Activated naive CD4-positive, alpha-beta T cell treated with anti-CD3 and anti-CD28 coated beads, Interleukin-2, amount 50 U/mL, for 24 hours (primary cell): ENCODE results near the gene GPR45.

Experiments used
- H3K27ac Mint-ChIP-seq: one replicate; pipeline ENCODE4 v1.8.0; 2021; ENCODE audit warnings: mild to moderate bottlenecking, mixed read lengths
- H3K27me3 Mint-ChIP-seq: one replicate; pipeline ENCODE4 v1.8.0; 2021; ENCODE audit warnings: mixed read lengths
- H3K36me3 Mint-ChIP-seq: one replicate; pipeline ENCODE4 v1.8.0; 2021; ENCODE audit warnings: mixed read lengths
- H3K4me1 Mint-ChIP-seq: one replicate; pipeline ENCODE4 v1.8.0; 2021; ENCODE audit warnings: mixed read lengths
- H3K4me3 Mint-ChIP-seq: one replicate; pipeline ENCODE4 v1.8.0; 2021; ENCODE audit warnings: mild to moderate bottlenecking, mixed read lengths
- H3K9me3 Mint-ChIP-seq: one replicate; pipeline ENCODE4 v1.8.0; 2021; ENCODE audit warnings: mixed read lengths

The GPR45 gene

GRCh38 chr2:105241443-105241842 is at the start of gene GPR45:
TSS of gene GPR45 (plus strand) at chr2:105241743. CDS start at chr2:105241859, 116 bp downstream.
- no peaks in the 10 kb centered on the region for H3K9me3 Mint-ChIP-seq
- H3K36me3 Mint-ChIP-seq, result peaks cover 2% of the 10 kb centered on the region
- no peak within 1 kb of the TSS for H3K27ac Mint-ChIP-seq
- peaks cover 1% of the 10 kb centered on the region for H3K27me3 Mint-ChIP-seq
- peaks cover 4% of the 10 kb centered on the region for H3K4me1 Mint-ChIP-seq
- no peak within 1 kb of the TSS for H3K4me3 Mint-ChIP-seq

GRCh38 chr2:105194022-105194675 is 47.4 kb upstream of the GPR45 start:
- peaks cover 15% of the 10 kb centered on the region for H3K9me3 Mint-ChIP-seq
- H3K4me1 Mint-ChIP-seq, result no peaks in the 10 kb centered on the region
- no peak overlapping the region for H3K4me3 Mint-ChIP-seq
- H3K36me3 Mint-ChIP-seq, result no peaks in the 10 kb centered on the region
- H3K27ac Mint-ChIP-seq, result no peak overlapping the region
- peaks cover 17% of the 10 kb centered on the region for H3K27me3 Mint-ChIP-seq

DNA sequence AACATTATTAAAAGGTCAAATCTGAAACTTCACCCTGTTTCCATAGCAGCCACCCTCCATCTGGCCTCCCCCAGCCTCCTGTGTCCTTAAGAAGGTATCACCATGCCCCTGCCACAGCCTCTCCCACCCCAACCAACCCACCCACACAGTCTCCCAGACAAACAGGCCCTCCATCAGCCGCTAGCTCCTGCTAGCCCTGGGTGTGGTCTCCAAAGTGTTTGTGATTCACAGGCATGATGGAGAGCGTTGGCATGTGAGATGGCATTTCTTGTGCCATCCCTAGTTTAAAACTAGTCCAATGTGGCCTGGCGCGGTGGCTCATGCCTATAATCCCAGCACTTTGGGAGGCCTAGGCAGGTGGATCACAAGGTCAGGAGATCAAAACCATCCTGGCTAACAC is 44.9 kb upstream of the GPR45 start:
- Mint-ChIP-seq H3K4me1 (no peaks in the 10 kb centered on the region), H3K9me3 (peaks cover 8% of the 10 kb centered on the region), H3K36me3 (no peaks in the 10 kb centered on the region), H3K4me3 (no peak overlapping the region), H3K27ac (no peak overlapping the region), H3K27me3 (peaks cover 8% of the 10 kb centered on the region)

DNA sequence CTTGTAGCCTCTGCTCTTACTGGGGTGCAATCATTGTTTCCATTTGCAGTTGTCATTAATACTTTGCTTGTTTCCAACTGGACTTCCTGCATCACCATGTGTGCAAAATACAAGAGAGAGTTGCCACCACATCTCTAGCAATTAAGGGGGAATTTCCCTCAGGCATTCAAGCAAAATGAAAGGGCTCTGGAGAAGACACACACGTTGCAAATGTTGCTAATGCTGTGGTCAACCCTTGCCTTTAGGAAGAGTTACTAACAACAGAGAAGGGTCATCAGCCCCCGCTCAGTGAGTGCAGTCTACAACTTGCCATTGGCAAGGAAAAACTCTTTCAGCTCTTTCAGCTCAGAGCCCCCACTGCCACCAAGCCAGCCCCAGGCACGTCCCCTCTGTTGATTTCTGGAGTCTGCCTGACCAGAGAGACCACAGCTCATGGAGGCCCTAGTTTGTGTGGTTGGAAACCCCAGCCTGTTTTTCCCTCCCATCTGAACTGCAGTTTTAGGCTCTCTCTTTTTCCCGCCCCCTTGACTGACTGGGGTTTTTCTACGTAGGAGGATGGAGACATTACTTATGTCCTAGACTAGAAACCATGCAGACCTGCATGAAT is 25.9 kb upstream of the GPR45 start:
- peaks cover 4% of the 10 kb centered on the region for H3K27me3 Mint-ChIP-seq
- no peaks in the 10 kb centered on the region for H3K9me3 Mint-ChIP-seq
- H3K4me1 Mint-ChIP-seq, result peaks cover 4% of the 10 kb centered on the region
- H3K27ac Mint-ChIP-seq, result no peak overlapping the region
- H3K36me3 Mint-ChIP-seq, result no peaks in the 10 kb centered on the region
- H3K4me3 Mint-ChIP-seq, result no peak overlapping the region

DNA sequence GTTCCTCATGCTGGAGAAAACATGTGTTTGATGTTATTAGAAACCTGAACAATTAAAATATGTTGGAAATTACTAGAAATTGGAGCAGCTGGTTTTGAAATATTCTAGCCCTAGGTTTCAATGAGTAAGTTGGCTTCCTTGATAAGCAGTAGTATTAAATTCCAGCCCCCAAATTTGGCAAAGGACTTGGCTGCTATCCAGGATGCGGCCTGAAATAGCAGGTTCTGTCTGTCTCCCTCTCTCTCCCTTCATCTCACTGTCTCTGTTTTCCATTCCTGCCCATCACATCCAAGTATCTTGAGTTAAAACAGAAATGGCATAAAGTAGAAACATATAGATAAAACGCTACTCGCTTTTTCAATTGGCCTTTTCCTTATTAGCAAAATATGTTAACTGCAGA is 20.9 kb upstream of the GPR45 start:
- no peaks in the 10 kb centered on the region for H3K4me1 Mint-ChIP-seq
- no peak overlapping the region for H3K4me3 Mint-ChIP-seq
- no peak overlapping the region for H3K27ac Mint-ChIP-seq
- H3K9me3 Mint-ChIP-seq, result no peaks in the 10 kb centered on the region
- no peaks in the 10 kb centered on the region for H3K36me3 Mint-ChIP-seq
- H3K27me3 Mint-ChIP-seq, result peaks cover 4% of the 10 kb centered on the region

DNA sequence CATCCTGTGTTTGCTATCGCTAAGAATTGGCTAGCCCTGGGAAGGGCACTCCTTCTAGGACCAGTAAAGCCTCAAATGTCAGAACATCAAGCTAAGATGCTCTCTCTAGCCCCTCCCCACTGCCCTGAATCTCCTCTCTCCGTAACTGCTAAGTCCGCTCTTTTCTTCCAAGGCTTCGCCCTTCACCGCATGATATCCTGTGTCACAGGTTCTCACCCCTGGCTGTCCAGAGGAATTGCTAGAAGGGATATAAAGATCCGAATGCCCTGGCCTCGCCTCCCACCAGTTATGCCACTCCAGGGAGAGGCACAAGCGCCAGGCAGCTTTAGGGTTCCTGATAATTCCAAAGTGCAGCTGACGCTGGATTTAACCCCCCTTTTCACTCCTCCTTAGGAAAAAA is 17.1 kb upstream of the GPR45 start:
- no peak overlapping the region for H3K27ac Mint-ChIP-seq
- no peaks in the 10 kb centered on the region for H3K9me3 Mint-ChIP-seq
- peaks cover 1% of the 10 kb centered on the region for H3K27me3 Mint-ChIP-seq
- no peaks in the 10 kb centered on the region for H3K36me3 Mint-ChIP-seq
- no peak overlapping the region for H3K4me3 Mint-ChIP-seq
- H3K4me1 Mint-ChIP-seq, result no peaks in the 10 kb centered on the region

DNA sequence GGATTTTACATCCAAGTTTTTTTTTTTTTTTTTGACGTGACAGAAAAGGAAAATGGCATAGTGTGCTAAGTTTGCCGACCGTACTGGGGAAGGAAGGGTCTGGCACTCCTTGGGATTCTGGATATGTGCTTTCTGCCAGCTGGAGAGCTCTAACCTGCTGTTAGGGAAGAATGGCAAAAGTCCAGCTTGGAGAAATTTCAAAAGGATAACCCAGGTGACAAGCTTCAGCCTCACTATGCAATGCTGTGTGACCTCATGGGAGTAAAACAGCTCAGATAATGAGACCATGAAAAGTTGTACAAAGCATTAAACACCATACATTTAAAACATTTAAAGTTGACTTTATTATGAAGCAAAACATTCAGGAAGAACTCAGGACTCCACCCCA is 10.3 kb upstream of the GPR45 start:
- Mint-ChIP-seq H3K4me1 (peaks cover 6% of the 10 kb centered on the region), H3K27ac (no peak overlapping the region), H3K27me3 (peaks cover 3% of the 10 kb centered on the region), H3K36me3 (no peaks in the 10 kb centered on the region), H3K9me3 (no peaks in the 10 kb centered on the region), H3K4me3 (no peak overlapping the region)

DNA sequence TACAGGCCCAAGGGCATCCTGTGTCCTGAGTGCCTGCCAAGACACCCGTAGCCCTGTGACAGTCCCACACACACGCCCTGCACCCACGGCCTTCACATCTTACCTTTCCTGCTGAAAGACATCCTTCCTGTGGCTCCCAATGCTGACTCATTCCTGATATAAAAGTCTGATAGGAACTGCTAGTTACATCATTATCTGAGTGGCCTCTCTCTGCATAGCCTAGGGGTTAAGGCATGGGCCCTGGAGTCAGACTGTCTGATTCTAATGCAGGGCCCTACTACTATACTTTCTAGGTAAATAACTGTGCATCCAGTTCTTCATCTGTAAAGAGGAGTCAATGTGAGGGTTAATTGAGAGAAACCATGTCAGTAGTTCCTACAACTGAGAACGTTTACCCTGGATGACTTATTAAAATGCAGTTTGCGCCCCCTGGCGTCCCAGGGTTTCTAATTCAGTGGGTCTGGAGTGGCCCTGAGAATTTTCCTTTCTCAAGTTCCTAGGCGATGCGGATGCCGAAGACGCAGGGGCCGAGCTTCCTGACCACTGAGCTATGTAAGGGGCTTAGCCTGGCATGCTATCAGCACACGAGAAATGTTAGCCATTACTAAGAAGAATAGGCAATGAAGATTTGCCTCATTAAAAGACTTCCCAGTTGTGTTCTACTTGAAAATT is 6.0 kb upstream of the GPR45 start:
- H3K36me3 Mint-ChIP-seq, result no peaks in the 10 kb centered on the region
- peaks cover 1% of the 10 kb centered on the region for H3K27me3 Mint-ChIP-seq
- H3K9me3 Mint-ChIP-seq, result no peaks in the 10 kb centered on the region
- no peak overlapping the region for H3K4me3 Mint-ChIP-seq
- peaks cover 11% of the 10 kb centered on the region for H3K4me1 Mint-ChIP-seq
- no peak overlapping the region for H3K27ac Mint-ChIP-seq

GRCh38 chr2:105236060-105236424 is 5.5 kb upstream of the GPR45 start:
- no peaks in the 10 kb centered on the region for H3K9me3 Mint-ChIP-seq
- peaks cover 11% of the 10 kb centered on the region for H3K4me1 Mint-ChIP-seq
- H3K4me3 Mint-ChIP-seq, result no peak overlapping the region
- no peak overlapping the region for H3K27ac Mint-ChIP-seq
- H3K36me3 Mint-ChIP-seq, result no peaks in the 10 kb centered on the region
- H3K27me3 Mint-ChIP-seq, result peaks cover 1% of the 10 kb centered on the region

DNA sequence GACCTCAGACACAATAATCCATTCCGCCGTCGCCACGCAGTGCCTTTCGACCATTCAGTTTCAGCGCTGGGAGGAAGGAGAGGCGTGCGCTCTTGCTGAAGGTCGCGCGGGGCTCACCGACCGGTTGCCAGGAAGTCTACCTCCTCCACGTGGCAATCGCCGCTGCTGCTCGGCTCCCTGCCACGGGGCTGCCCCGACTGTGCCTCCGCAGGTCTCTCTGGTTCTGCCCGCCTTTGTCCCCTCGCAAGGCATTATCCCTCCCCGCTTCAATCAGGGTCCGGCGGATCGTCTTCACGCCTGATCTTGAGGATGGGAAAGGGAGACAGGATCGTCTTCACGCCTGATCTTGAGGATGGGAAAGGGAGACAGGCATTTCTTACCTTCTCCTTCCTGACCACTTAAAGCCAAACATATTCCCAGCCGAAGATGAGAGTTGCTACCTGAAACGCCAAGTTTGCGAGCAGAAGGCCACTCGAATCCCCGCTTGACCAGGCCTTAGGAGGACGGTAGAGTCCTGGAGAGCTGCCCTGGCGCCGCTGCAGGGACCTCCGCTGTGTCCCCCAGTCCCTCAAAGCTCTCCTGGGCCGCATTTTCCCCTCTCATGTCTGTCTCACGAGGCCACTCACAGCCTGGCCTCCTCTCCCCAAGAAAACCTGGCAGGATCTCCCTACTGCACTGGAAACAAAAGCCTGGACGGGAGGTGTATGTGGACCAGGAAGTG is 4.3 kb upstream of the GPR45 start:
- Mint-ChIP-seq H3K27me3 (peaks cover 1% of the 10 kb centered on the region), H3K27ac (no peak overlapping the region), H3K4me1 (peaks cover 11% of the 10 kb centered on the region), H3K9me3 (no peaks in the 10 kb centered on the region), H3K36me3 (no peaks in the 10 kb centered on the region), H3K4me3 (no peak overlapping the region)

DNA sequence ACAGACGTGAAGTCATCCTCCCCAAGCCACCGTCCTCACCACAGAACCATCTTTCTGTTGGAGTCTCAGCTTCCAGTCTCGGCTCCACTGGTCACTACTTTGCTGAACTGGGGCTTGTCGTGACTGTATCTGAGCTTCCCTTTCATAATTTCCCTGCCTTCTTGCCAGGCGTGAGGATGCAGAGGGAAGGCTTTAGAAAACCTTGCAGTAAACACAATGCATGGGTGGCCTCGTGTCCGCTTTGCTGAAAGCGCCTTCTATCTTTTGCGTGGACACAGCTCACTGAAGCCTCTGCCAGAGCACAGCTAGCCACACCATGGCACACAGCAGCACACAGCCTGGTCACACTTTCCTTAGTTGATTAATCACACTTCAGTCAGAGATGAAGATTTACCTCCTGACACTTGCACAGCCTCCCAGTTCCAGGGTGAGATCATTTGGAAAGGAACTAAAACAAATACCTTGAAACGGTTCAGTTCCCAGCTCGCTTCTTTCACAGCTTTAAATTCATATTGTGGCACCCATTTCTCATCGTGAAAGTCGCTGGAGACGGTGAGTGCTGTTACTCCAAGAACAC is 2.8 kb upstream of the GPR45 start:
- no peak overlapping the region for H3K4me3 Mint-ChIP-seq
- no peak overlapping the region for H3K27ac Mint-ChIP-seq
- H3K36me3 Mint-ChIP-seq, result peaks cover 2% of the 10 kb centered on the region
- H3K9me3 Mint-ChIP-seq, result no peaks in the 10 kb centered on the region
- peaks cover 1% of the 10 kb centered on the region for H3K27me3 Mint-ChIP-seq
- peaks cover 11% of the 10 kb centered on the region for H3K4me1 Mint-ChIP-seq

GRCh38 chr2:105239924-105240323 is 1.6 kb upstream of the GPR45 start:
- no peak overlapping the region for H3K4me3 Mint-ChIP-seq
- peaks cover 1% of the 10 kb centered on the region for H3K27me3 Mint-ChIP-seq
- peaks cover 11% of the 10 kb centered on the region for H3K4me1 Mint-ChIP-seq
- no peaks in the 10 kb centered on the region for H3K9me3 Mint-ChIP-seq
- peaks cover 2% of the 10 kb centered on the region for H3K36me3 Mint-ChIP-seq
- no peak overlapping the region for H3K27ac Mint-ChIP-seq

DNA sequence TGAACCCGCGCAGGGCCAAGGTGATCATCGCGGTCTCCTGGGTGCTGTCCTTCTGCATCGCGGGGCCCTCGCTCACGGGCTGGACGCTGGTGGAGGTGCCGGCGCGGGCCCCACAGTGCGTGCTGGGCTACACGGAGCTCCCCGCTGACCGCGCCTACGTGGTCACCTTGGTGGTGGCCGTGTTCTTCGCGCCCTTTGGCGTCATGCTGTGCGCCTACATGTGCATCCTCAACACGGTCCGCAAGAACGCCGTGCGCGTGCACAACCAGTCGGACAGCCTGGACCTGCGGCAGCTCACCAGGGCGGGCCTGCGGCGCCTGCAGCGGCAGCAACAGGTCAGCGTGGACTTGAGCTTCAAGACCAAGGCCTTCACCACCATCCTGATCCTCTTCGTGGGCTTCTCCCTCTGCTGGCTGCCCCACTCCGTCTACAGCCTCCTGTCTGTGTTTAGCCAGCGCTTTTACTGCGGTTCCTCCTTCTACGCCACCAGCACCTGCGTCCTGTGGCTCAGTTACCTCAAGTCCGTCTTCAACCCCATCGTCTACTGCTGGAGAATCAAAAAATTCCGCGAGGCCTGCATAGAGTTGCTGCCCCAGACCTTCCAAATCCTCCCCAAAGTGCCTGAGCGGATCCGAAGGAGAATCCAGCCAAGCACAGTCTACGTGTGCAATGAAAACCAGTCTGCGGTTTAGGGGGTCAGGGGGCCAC is 897 bp downstream of the GPR45 start:
- Mint-ChIP-seq H3K9me3 (no peaks in the 10 kb centered on the region), H3K27ac (no peak overlapping the region), H3K4me3 (no peak overlapping the region), H3K36me3 (peaks cover 2% of the 10 kb centered on the region), H3K27me3 (no peaks in the 10 kb centered on the region), H3K4me1 (peaks cover 4% of the 10 kb centered on the region)

- Mint-ChIP-seq H3K27me3 (no peaks in the 10 kb centered on the region), H3K4me1 (no peaks in the 10 kb centered on the region), H3K4me3 (no peak overlapping the region), H3K36me3 (peaks cover 2% of the 10 kb centered on the region), H3K9me3 (no peaks in the 10 kb centered on the region), H3K27ac (no peak overlapping the region)
Measured at GRCh38 chr2:105243961-105244360, 2.4 kb downstream of the GPR45 start.

- Mint-ChIP-seq H3K27ac (no peak overlapping the region), H3K27me3 (no peaks in the 10 kb centered on the region), H3K9me3 (no peaks in the 10 kb centered on the region), H3K4me1 (no peaks in the 10 kb centered on the region), H3K36me3 (peaks cover 2% of the 10 kb centered on the region), H3K4me3 (no peak overlapping the region)
Measured at GRCh38 chr2:105244451-105244850, 2.9 kb downstream of the GPR45 start.
